Fibroblast of mammary gland (primary cell): ENCODE results near the gene TP63.

Experiments
- DNase-seq: peaks from one replicate; pipeline ENCODE4 v3.0.0-alpha.2; 2010; ENCODE audit warnings: low read depth
- H3K4me3 ChIP-seq: 2 replicates; pipeline ENCODE4 v1.5.1; 2011; ENCODE audit warnings: low read depth, mild to moderate bottlenecking, low read length, moderate library complexity; ENCODE audit not compliant: control insufficient read depth
- CTCF ChIP-seq: conservative IDR thresholded peaks from 2 replicates; pipeline ENCODE4 v1.5.1; 2011; ENCODE audit warnings: low read depth, low read length, inconsistent platforms; ENCODE audit not compliant: control insufficient read depth, insufficient read depth

Gene TP63

GRCh38 chr3:189632242-189632641, 1.1 kb downstream of the TP63 start:
- no peak for TF ChIP-seq CTCF
- no peak overlapping the region for H3K4me3 ChIP-seq
- DNase-seq: no peak

GRCh38 chr3:189635339-189635738, 4.2 kb downstream of the TP63 start:
- no peak for TF ChIP-seq CTCF
- H3K4me3 ChIP-seq: no peak overlapping the region
- DNase-seq: no peak

- no peak overlapping the region for H3K4me3 ChIP-seq
- no peak for DNase-seq
- TF ChIP-seq CTCF: no peak
These were observed 4.9 kb downstream of the TP63 start for GRCh38 chr3:189636048-189636447.

- no peak for TF ChIP-seq CTCF
- no peak overlapping the region for H3K4me3 ChIP-seq
- DNase-seq: no peak
These were observed 6.6 kb downstream of the TP63 start for GRCh38 chr3:189637750-189638149.

- no peak for TF ChIP-seq CTCF
- DNase-seq: no peak
- H3K4me3 ChIP-seq: no peak overlapping the region
These were observed 7.3 kb downstream of the TP63 start for GRCh38 chr3:189638276-189639031.

GRCh38 chr3:189641776-189642175, 10.6 kb downstream of the TP63 start:
- no peak overlapping the region for H3K4me3 ChIP-seq
- no peak for TF ChIP-seq CTCF
- no peak for DNase-seq

- no peak for TF ChIP-seq CTCF
- no peak for DNase-seq
- H3K4me3 ChIP-seq: no peak overlapping the region
These were observed 15.8 kb downstream of the TP63 start for GRCh38 chr3:189646853-189647542.
